NCI-H1105 (cell line): ENCODE data around the gene ZNF45.
"Not testable (repeated sequence)": the region's sequence is repeated elsewhere in the genome, so short reads cannot be mapped to it uniquely, and the experiment has no call there.

Experiments used
- DNase-seq: peaks from one replicate; lab custom pipeline; 2025; lab: John Stamatoyannopoulos, UW

Gene ZNF45

GRCh38 chr19:43910884-43911283 lies 24.2 kb downstream of the ZNF45 start:
- DNase-seq, result no peak

- no peak for DNase-seq
Observed at GRCh38 chr19:43908659-43909058, 26.4 kb downstream of the ZNF45 start.

GRCh38 chr19:43906774-43907173 lies 28.3 kb downstream of the ZNF45 start:
- no peak for DNase-seq

GRCh38 chr19:43905897-43906296 lies 29.2 kb downstream of the ZNF45 start:
- no peak for DNase-seq

GRCh38 chr19:43902399-43902798 lies 32.7 kb downstream of the ZNF45 start:
- DNase-seq, result no peak

- DNase-seq, result no peak
Observed at GRCh38 chr19:43901395-43902390, 33.4 kb downstream of the ZNF45 start.

- DNase-seq, result no peak
Observed at GRCh38 chr19:43895727-43896308, 39.3 kb downstream of the ZNF45 start.

- DNase-seq, result no peak
Observed at GRCh38 chr19:43883864-43884263, 51.2 kb downstream of the ZNF45 start, which contains the start of gene ZNF404. ZNF404 (minus strand) TSS chr19:43883964.

- no peak for DNase-seq
Observed at GRCh38 chr19:43880483-43880882, 54.6 kb downstream of the ZNF45 start.

- DNase-seq, result no peak
Observed at GRCh38 chr19:43872547-43873336, 62.3 kb downstream of the ZNF45 start.

- not testable (repeated sequence) for DNase-seq
Observed at GRCh38 chr19:43866923-43867322, 68.2 kb downstream of the ZNF45 start.
